ENCODE data around the gene CLNK.

The CLNK gene

DNA sequence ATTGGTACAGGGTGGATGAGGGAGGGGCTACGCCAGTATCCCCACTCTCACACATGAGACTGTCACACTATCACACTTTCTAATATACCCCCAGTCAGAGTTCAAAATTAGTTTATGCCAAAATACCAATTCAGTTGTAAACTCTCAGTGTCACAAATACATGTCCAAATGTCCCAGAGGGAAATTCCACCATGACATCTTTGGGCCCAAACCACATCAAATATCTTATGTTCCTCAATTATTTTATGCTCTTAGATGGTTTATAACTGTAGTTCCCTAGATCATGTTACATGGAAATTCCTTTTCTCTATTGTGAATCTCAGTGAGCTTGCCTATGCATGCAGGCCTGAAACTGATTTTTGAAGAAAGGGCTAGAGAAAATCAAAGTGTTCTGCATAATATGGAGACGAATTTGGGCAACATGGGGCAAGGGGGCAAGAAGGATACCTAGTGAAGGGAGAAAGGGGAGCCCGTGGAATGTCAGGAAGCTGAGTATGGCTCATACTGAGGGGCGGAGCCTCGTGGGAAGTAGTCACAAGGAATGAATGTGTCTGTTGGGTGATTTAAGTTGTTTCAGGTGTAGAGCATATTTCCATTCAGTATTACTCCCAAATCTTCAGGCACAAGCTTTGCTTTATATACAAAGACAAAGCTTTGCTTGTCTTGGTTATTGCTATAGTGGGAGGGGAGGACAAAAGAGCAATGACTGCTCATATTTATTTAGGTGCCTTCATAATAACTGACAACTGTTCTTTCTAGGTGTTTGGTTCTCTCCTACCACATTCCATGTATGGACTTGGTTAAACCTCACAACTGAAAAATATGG, 40.8 kb downstream of the CLNK start:
- 87 to 90% methylated on average over 5 of the region's 5 CpGs for WGBS, 2 experiments
- Histone ChIP-seq H3K4me3 (ENCODE audit: insufficient read depth, low read depth, low read length) (no peak overlapping the region), H3K27me3 (ENCODE audit: control insufficient read depth, insufficient read depth, low read length, poor library complexity, severe bottlenecking) (no peaks in the 10 kb centered on the region), H3K36me3 (ENCODE audit: control insufficient read depth, insufficient read depth, low read length) (no peaks in the 10 kb centered on the region), H3K4me1 (ENCODE audit: control insufficient read depth, insufficient read depth, low read length) (no peaks in the 10 kb centered on the region), H3K27ac (ENCODE audit: insufficient read depth, low read depth, low read length, poor library complexity, severe bottlenecking) (no peak overlapping the region), H3K9me3 (ENCODE audit: control insufficient read depth, low read length) (no peaks in the 10 kb centered on the region)

DNA sequence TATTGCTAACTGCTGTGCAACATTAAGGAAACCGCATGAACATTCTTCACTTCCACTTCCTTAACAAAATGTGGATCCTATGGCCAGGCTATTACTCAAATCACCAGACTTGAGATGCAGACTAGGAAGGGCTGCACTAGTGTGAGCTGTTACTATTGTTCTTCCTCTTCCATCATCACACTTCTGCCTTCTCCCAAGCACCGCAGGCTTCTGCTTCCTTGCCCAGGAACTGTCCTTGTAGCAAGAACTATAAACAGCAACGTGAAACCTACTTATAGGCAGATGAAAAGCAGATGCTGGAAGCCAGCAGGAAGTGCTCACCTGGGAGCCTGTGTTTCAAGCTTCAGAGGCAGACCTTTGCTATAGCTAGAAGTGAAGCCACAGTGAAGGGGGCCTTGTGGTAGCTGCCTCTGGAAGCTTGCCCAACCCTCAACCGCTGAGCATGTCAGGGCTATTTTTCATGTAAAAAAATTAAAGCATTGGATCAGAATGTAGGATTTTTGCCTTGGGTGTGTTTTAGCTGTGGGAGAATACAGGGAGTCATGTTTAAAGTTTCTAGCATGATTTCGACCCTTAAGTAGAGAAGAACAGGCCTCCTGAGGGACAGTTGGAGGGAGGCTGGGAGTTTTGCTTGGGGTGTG, 43.9 kb downstream of the CLNK start:
- H3K4me1 ChIP-seq (ENCODE audit: control insufficient read depth, insufficient read depth, low read length): no peaks in the 10 kb centered on the region
- no peaks in the 10 kb centered on the region for H3K9me3 ChIP-seq (ENCODE audit: control insufficient read depth, low read length)
- no peak overlapping the region for H3K4me3 ChIP-seq (ENCODE audit: insufficient read depth, low read depth, low read length)
- H3K27me3 ChIP-seq (ENCODE audit: control insufficient read depth, insufficient read depth, low read length, poor library complexity, severe bottlenecking): no peaks in the 10 kb centered on the region
- H3K36me3 ChIP-seq (ENCODE audit: control insufficient read depth, insufficient read depth, low read length): no peaks in the 10 kb centered on the region
- H3K27ac ChIP-seq (ENCODE audit: insufficient read depth, low read depth, low read length, poor library complexity, severe bottlenecking): no peak overlapping the region
- WGBS, 2 experiments: 83 to 89% methylated on average over 5 of the region's 5 CpGs

DNA sequence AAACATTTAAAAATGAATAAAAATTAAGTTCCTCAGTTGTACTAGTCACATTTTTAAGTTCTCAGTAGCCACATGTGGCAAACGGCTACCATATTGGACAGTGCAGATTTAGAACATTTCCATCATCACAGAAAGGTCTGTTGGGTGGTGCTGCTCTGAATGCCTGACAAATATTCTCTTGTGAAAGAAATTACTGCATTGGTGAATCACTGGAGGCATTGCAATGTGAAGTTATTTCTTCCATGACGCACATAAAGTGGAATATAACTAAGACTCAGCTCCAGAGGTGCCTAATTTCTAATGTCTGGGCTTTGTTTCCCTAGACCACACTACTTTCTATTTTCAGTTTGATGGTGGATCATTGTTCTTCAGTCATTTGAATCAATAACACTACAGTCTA, 44.9 kb downstream of the CLNK start:
- H3K27me3 ChIP-seq (ENCODE audit: control insufficient read depth, insufficient read depth, low read length, poor library complexity, severe bottlenecking): no peaks in the 10 kb centered on the region
- no peak overlapping the region for H3K27ac ChIP-seq (ENCODE audit: insufficient read depth, low read depth, low read length, poor library complexity, severe bottlenecking)
- no peaks in the 10 kb centered on the region for H3K4me1 ChIP-seq (ENCODE audit: control insufficient read depth, insufficient read depth, low read length)
- no peak overlapping the region for H3K4me3 ChIP-seq (ENCODE audit: insufficient read depth, low read depth, low read length)
- WGBS, 2 experiments: 90 to 96% methylated on average over 2 of the region's 2 CpGs
- H3K36me3 ChIP-seq (ENCODE audit: control insufficient read depth, insufficient read depth, low read length): no peaks in the 10 kb centered on the region
- H3K9me3 ChIP-seq (ENCODE audit: control insufficient read depth, low read length): no peaks in the 10 kb centered on the region

DNA sequence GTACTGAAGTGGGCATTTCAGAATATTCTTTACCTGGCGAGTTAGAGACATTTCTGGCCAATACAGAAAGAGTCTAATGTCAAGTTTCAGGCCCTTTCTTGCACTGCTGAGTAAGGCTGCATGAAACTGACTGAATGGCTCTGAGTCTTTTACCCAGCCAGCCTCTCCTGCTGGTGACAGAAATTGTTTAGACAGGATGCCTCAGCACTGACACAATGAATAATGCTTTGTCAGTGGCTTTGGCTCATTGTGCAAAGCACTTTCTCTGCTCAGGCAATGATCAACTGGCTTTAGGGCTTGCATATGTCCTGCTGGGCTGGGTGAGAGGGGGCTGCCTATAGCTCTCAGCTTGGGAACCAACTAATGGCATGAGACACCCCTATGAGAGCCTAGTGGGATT, 45.5 kb downstream of the CLNK start:
- Histone ChIP-seq H3K9me3 (ENCODE audit: control insufficient read depth, low read length) (no peaks in the 10 kb centered on the region), H3K36me3 (ENCODE audit: control insufficient read depth, insufficient read depth, low read length) (no peaks in the 10 kb centered on the region), H3K27me3 (ENCODE audit: control insufficient read depth, insufficient read depth, low read length, poor library complexity, severe bottlenecking) (no peaks in the 10 kb centered on the region), H3K4me1 (ENCODE audit: control insufficient read depth, insufficient read depth, low read length) (no peaks in the 10 kb centered on the region), H3K27ac (ENCODE audit: insufficient read depth, low read depth, low read length, poor library complexity, severe bottlenecking) (no peak overlapping the region), H3K4me3 (ENCODE audit: insufficient read depth, low read depth, low read length) (no peak overlapping the region)
- WGBS, 2 experiments: 90 to 95% methylated on average over 1 of the region's 1 CpG

DNA sequence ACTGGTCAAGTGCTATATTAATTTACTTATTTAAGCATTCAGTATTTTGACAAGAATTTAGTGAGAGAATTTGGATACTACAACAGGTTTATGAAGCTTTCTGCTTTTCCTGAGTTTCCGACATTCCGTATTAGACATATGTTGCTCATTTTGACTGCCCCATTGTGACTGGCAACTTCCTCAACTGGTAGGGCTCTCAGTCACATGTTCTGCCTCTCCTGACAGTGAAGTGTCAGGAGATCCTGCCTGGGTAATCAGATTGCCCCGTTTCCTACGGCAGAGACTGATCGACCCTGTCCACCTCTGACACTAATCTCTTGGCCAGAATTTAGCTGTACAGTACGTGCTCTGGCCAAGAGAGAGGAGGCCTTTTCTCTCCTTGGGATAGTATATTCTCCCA, 49.5 kb downstream of the CLNK start:
- no peaks in the 10 kb centered on the region for H3K4me1 ChIP-seq (ENCODE audit: control insufficient read depth, insufficient read depth, low read length)
- no peaks in the 10 kb centered on the region for H3K36me3 ChIP-seq (ENCODE audit: control insufficient read depth, insufficient read depth, low read length)
- H3K27me3 ChIP-seq (ENCODE audit: control insufficient read depth, insufficient read depth, low read length, poor library complexity, severe bottlenecking): no peaks in the 10 kb centered on the region
- H3K9me3 ChIP-seq (ENCODE audit: control insufficient read depth, low read length): no peaks in the 10 kb centered on the region
- H3K27ac ChIP-seq (ENCODE audit: insufficient read depth, low read depth, low read length, poor library complexity, severe bottlenecking): no peak overlapping the region
- no peak overlapping the region for H3K4me3 ChIP-seq (ENCODE audit: insufficient read depth, low read depth, low read length)
- WGBS, 2 experiments: 84 to 87% methylated on average over 6 of the region's 6 CpGs

DNA sequence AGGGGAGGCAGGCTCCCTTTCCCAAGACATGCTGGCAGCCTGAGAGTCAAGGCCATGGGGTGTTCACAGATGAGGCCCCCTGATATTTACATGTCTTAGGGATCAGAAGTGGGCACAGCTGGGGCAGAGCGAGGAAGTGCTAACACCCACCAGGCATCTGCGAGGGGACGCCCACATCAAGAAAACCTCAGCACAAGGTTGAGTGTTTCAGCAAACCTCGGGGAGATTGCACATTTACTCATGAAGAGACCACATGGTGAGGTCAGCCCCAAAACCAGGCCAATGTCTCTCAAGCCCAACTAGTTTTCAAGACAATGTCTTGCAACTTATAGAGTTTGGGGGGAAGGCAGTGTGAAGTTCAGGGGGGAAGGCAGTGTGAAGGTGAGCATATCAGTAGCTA, 55.2 kb downstream of the CLNK start:
- Histone ChIP-seq H3K27me3 (ENCODE audit: control insufficient read depth, insufficient read depth, low read length, poor library complexity, severe bottlenecking) (no peaks in the 10 kb centered on the region), H3K4me1 (ENCODE audit: control insufficient read depth, insufficient read depth, low read length) (no peaks in the 10 kb centered on the region), H3K36me3 (ENCODE audit: control insufficient read depth, insufficient read depth, low read length) (no peaks in the 10 kb centered on the region), H3K9me3 (ENCODE audit: control insufficient read depth, low read length) (no peaks in the 10 kb centered on the region), H3K4me3 (ENCODE audit: insufficient read depth, low read depth, low read length) (no peak overlapping the region), H3K27ac (ENCODE audit: insufficient read depth, low read depth, low read length, poor library complexity, severe bottlenecking) (no peak overlapping the region)
- WGBS, 2 experiments: 94 to 98% methylated on average over 4 of the region's 4 CpGs

DNA sequence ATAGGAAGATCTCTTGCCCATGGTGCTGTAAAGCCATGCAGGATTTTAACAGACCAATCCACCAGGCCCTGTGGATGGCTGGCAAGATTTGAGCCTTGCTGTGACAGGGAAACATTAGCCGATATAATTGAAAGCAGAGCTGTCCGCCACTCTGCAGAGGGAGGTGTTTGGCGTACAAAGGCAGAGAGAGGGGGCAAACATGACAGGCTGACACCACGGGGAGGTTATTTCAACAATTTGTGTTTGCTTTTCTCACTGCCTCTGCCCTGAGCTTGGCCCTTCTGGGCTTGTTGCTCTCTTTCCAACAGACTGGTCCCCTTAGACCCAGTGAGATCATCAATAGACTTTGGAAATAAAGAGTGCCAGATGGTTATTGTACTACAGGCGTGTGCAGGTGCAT, 59.4 kb downstream of the CLNK start:
- H3K27ac ChIP-seq (ENCODE audit: insufficient read depth, low read depth, low read length, poor library complexity, severe bottlenecking): no peak overlapping the region
- WGBS, 2 experiments: 67 to 68% methylated on average over 5 of the region's 5 CpGs
- H3K9me3 ChIP-seq (ENCODE audit: control insufficient read depth, low read length): no peaks in the 10 kb centered on the region
- H3K36me3 ChIP-seq (ENCODE audit: control insufficient read depth, insufficient read depth, low read length): no peaks in the 10 kb centered on the region
- no peaks in the 10 kb centered on the region for H3K27me3 ChIP-seq (ENCODE audit: control insufficient read depth, insufficient read depth, low read length, poor library complexity, severe bottlenecking)
- no peaks in the 10 kb centered on the region for H3K4me1 ChIP-seq (ENCODE audit: control insufficient read depth, insufficient read depth, low read length)
- no peak overlapping the region for H3K4me3 ChIP-seq (ENCODE audit: insufficient read depth, low read depth, low read length)

DNA sequence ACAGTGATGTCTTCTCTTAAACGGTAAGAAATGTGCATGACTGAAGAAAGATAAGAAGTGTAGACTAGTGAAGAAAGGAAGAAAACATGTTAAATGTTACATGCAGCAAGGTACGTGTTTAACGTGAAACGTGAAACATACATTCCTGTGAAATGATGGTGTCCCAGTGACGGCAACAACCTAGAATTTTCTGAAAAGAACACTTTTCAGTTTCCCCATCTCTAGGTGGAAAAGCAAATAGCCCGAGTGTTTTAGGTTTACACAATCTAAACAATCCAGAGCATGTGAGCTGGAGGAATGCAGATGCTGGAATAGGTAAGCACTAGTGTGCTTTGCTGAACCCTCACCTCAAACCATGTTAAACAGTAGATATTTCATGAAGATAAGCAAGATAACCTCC, 60.7 kb downstream of the CLNK start:
- H3K4me1 ChIP-seq (ENCODE audit: control insufficient read depth, insufficient read depth, low read length): no peaks in the 10 kb centered on the region
- WGBS, 2 experiments: 91 to 95% methylated on average over 5 to 6 of the region's 6 CpGs
- H3K27ac ChIP-seq (ENCODE audit: insufficient read depth, low read depth, low read length, poor library complexity, severe bottlenecking): no peak overlapping the region

DNA sequence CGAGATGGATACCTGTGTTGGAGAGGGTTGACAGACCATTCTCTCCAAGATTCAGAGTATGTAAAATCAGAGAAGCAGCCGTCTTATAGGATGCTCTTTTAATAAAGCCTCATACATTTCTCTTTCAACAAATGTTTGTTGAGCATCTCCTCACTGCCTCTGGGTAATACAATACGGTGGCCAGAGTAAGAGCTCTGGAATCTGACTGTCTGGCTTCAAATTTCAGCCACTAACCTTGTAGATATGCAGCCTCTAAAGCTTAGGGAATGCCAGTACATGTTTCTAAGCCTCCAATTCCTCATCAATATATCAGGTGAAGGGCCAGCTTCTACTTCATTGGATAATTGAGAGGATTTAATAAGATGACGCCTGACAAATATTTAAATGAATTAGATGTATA, 61.3 kb downstream of the CLNK start:
- H3K27ac ChIP-seq (ENCODE audit: insufficient read depth, low read depth, low read length, poor library complexity, severe bottlenecking): no peak overlapping the region
- 86% methylated on average over 2 to 3 of the region's 4 CpGs for WGBS, 2 experiments
- H3K4me3 ChIP-seq (ENCODE audit: insufficient read depth, low read depth, low read length): no peak overlapping the region
- H3K27me3 ChIP-seq (ENCODE audit: control insufficient read depth, insufficient read depth, low read length, poor library complexity, severe bottlenecking): no peaks in the 10 kb centered on the region
- no peaks in the 10 kb centered on the region for H3K4me1 ChIP-seq (ENCODE audit: control insufficient read depth, insufficient read depth, low read length)
- H3K9me3 ChIP-seq (ENCODE audit: control insufficient read depth, low read length): no peaks in the 10 kb centered on the region
- H3K36me3 ChIP-seq (ENCODE audit: control insufficient read depth, insufficient read depth, low read length): no peaks in the 10 kb centered on the region

More for the DNA sequence above, 60.7 kb downstream of the CLNK start:
- Histone ChIP-seq H3K9me3 (ENCODE audit: control insufficient read depth, low read length) (no peaks in the 10 kb centered on the region), H3K27me3 (ENCODE audit: control insufficient read depth, insufficient read depth, low read length, poor library complexity, severe bottlenecking) (no peaks in the 10 kb centered on the region), H3K36me3 (ENCODE audit: control insufficient read depth, insufficient read depth, low read length) (no peaks in the 10 kb centered on the region), H3K4me3 (ENCODE audit: insufficient read depth, low read depth, low read length) (no peak overlapping the region)

DNA sequence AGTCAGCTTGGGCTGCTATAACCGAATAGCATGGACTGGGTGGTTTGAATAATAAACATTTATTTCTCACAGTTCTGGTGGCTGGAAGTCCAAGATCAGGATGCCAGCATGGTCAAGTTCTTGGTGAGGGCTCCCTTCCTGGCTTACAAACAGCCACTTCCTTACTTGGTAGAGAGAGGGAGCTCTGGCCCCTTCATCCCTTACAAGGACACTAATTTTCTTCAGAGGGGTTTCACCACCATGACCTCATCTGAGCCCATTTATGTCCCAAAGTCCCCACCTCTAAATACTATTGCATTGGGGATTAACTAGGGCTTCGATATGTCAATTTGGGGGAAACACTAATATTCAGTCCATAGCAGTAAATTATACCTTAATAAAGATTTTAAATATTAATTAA, 61.8 kb downstream of the CLNK start:
- 75 to 93% methylated on average over 1 to 2 of the region's 2 CpGs for WGBS, 2 experiments

More for the DNA sequence above, 61.8 kb downstream of the CLNK start:
- Histone ChIP-seq H3K27ac (ENCODE audit: insufficient read depth, low read depth, low read length, poor library complexity, severe bottlenecking) (no peak overlapping the region), H3K9me3 (ENCODE audit: control insufficient read depth, low read length) (no peaks in the 10 kb centered on the region), H3K36me3 (ENCODE audit: control insufficient read depth, insufficient read depth, low read length) (no peaks in the 10 kb centered on the region), H3K27me3 (ENCODE audit: control insufficient read depth, insufficient read depth, low read length, poor library complexity, severe bottlenecking) (no peaks in the 10 kb centered on the region), H3K4me1 (ENCODE audit: control insufficient read depth, insufficient read depth, low read length) (no peaks in the 10 kb centered on the region), H3K4me3 (ENCODE audit: insufficient read depth, low read depth, low read length) (no peak overlapping the region)
